GM10847 (cell line): Measurements from ENCODE around the gene FAM50B.

ENCODE experiments used
- POLR2A ChIP-seq: IDR thresholded peaks from 2 replicates; pipeline ENCODE4 v1.6.1; 2011; ENCODE audit not compliant: insufficient read length; ENCODE audit errors: extremely low read depth

FAM50B gene

GRCh38 chr6:3852391-3852790 lies 3.2 kb downstream of the FAM50B start:
- no peak for TF ChIP-seq POLR2A

- TF ChIP-seq POLR2A, result no peak
These were observed 6.7 kb downstream of the FAM50B start for GRCh38 chr6:3855866-3856265.

- TF ChIP-seq POLR2A, result no peak
These were observed 7.4 kb downstream of the FAM50B start for GRCh38 chr6:3856576-3856975.

- no peak for TF ChIP-seq POLR2A
These were observed 8.6 kb downstream of the FAM50B start for GRCh38 chr6:3857468-3858456.

GRCh38 chr6:3859878-3860552 lies 10.8 kb downstream of the FAM50B start:
- no peak for TF ChIP-seq POLR2A

GRCh38 chr6:3861424-3861823 lies 12.3 kb downstream of the FAM50B start:
- TF ChIP-seq POLR2A, result no peak

GRCh38 chr6:3862038-3862437 lies 12.9 kb downstream of the FAM50B start:
- TF ChIP-seq POLR2A, result no peak

- no peak for TF ChIP-seq POLR2A
These were observed 16.3 kb downstream of the FAM50B start for GRCh38 chr6:3865463-3865862.

GRCh38 chr6:3867641-3868502 lies 18.7 kb downstream of the FAM50B start:
- TF ChIP-seq POLR2A, result no peak

GRCh38 chr6:3868544-3868943 lies 19.4 kb downstream of the FAM50B start:
- no peak for TF ChIP-seq POLR2A

- TF ChIP-seq POLR2A, result no peak
These were observed 20.1 kb downstream of the FAM50B start for GRCh38 chr6:3869284-3869631.

- TF ChIP-seq POLR2A, result no peak
These were observed 20.7 kb downstream of the FAM50B start for GRCh38 chr6:3869632-3870527.

GRCh38 chr6:3870528-3870925 lies 21.4 kb downstream of the FAM50B start:
- TF ChIP-seq POLR2A, result no peak

GRCh38 chr6:3871515-3871914 lies 22.3 kb downstream of the FAM50B start:
- TF ChIP-seq POLR2A, result no peak
